Nephron progenitor cell (in vitro differentiated cells): Measurements from ENCODE around the gene LYPLAL1.

Experiments
- DNase-seq: peaks from one replicate; pipeline ENCODE4 v3.0.0; 2021
- H3K27ac Mint-ChIP-seq: 2 replicates; pipeline ENCODE4 v1.8.0; 2021; ENCODE audit warnings: mild to moderate bottlenecking, moderate library complexity, mixed read lengths
- H3K27me3 Mint-ChIP-seq: 2 replicates; pipeline ENCODE4 v1.8.0; 2021; ENCODE audit warnings: mild to moderate bottlenecking, low read depth, mixed read lengths; ENCODE audit not compliant: poor library complexity
- H3K36me3 Mint-ChIP-seq: 2 replicates; pipeline ENCODE4 v1.8.0; 2021; ENCODE audit warnings: low read depth, mixed read lengths
- H3K4me1 Mint-ChIP-seq: 2 replicates; pipeline ENCODE4 v1.8.0; 2021; ENCODE audit warnings: mixed read lengths
- H3K4me3 Mint-ChIP-seq: 2 replicates; pipeline ENCODE4 v1.8.0; 2021; ENCODE audit warnings: mild to moderate bottlenecking, moderate library complexity, mixed read lengths
- H3K9me3 Mint-ChIP-seq: 2 replicates; pipeline ENCODE4 v1.8.0; 2021; ENCODE audit warnings: mild to moderate bottlenecking, moderate library complexity, mixed read lengths
- TF ChIP-seq, protein P1 (sequence below): fragments of 200-600 bp; sonication (generic); IDR thresholded peaks from 2 replicates; pipeline ENCODE4 v1.5.0; 2021; ENCODE audit warnings: antibody characterized with exemption

LYPLAL1 gene

DNA sequence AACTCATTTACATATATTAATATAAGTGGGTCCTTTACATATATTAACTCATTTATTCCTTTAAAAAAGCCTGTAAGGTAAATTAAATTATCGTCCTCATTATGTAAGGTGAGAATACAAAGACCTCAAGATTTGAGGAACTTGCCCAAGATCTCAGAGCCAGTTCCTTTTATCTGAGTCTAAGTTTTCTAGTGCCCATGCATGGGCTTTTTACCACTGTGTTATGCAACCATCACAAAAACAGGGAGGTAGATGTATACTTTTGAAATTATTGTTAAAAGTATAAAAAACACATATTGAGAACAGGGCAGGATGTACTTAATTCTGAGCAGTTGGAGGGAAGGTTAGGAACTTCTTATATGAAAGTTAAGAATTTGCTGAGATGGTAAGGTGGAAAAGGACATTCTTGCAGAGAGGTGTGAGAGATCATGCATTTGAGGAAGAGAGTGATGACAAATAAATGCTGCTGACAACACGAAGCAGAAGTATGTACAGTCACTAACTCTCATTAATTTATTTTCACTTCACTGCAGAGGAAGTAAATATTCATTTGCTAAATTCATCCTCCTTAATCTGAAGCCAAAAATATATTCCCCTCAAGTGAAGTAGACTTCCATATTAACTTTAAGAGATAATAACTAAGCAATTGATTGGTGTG, 28.9 kb upstream of the LYPLAL1 start:
- no peaks in the 10 kb centered on the region for H3K27me3 Mint-ChIP-seq
- no peak for DNase-seq
- H3K36me3 Mint-ChIP-seq: no peaks in the 10 kb centered on the region
- H3K9me3 Mint-ChIP-seq: no peaks in the 10 kb centered on the region
- no peak overlapping the region for H3K27ac Mint-ChIP-seq
- no peak overlapping the region for H3K4me3 Mint-ChIP-seq
- TF ChIP-seq, protein P1, sequence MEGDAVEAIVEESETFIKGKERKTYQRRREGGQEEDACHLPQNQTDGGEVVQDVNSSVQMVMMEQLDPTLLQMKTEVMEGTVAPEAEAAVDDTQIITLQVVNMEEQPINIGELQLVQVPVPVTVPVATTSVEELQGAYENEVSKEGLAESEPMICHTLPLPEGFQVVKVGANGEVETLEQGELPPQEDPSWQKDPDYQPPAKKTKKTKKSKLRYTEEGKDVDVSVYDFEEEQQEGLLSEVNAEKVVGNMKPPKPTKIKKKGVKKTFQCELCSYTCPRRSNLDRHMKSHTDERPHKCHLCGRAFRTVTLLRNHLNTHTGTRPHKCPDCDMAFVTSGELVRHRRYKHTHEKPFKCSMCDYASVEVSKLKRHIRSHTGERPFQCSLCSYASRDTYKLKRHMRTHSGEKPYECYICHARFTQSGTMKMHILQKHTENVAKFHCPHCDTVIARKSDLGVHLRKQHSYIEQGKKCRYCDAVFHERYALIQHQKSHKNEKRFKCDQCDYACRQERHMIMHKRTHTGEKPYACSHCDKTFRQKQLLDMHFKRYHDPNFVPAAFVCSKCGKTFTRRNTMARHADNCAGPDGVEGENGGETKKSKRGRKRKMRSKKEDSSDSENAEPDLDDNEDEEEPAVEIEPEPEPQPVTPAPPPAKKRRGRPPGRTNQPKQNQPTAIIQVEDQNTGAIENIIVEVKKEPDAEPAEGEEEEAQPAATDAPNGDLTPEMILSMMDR: no peak
- H3K4me1 Mint-ChIP-seq: no peaks in the 10 kb centered on the region

DNA sequence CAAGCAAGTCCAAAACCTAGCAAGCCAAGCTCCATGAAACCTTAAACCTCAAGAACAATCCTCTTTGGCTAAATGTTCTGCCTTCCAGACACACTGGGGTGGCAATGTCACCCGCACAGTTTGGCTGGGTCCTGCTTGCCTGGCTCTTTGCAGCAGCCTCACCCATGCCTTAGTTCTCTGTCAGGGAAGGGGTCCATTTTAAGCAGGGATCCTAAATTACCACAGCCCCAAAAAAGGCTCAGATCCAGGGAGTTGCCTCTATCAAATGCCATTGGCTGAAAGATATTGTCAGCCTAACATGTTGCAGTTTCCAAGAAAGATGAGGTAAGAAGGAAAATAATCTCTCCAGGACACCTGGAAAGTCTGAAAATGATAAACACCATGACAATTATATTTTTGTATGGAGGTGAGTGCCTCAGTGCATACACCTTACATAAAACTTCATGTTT, 26.1 kb upstream of the LYPLAL1 start:
- DNase-seq: no peak
- TF ChIP-seq, protein P1: no peak
- no peak overlapping the region for H3K4me3 Mint-ChIP-seq
- no peaks in the 10 kb centered on the region for H3K9me3 Mint-ChIP-seq
- H3K27ac Mint-ChIP-seq: no peak overlapping the region
- H3K4me1 Mint-ChIP-seq: no peaks in the 10 kb centered on the region
- H3K36me3 Mint-ChIP-seq: no peaks in the 10 kb centered on the region
- no peaks in the 10 kb centered on the region for H3K27me3 Mint-ChIP-seq

DNA sequence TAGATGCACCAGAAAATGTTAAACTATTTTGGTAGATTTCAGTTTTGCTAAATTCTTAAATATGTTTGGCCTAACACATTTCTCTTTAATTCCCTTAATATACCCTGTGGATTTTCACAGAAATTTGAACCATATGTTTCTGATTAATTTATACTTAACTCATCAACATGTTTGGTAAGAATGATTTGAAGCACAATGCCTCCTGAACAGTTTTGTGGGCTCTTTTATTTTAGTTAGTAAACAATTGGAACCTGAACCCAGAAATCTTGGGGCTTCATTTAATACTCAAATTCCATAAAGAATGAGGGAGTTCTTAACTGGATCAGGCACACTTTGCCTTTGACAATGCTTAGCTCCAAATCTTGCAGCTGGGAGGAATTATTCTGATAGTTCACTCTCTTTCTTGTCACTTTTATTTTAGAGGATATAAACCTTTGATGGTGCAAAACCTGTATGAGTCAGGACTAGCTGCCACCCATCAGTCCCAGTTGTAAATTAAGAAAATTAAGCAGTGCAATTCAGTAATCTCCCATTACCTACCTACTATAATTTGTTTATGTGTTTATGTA, 24.6 kb upstream of the LYPLAL1 start:
- no peak for DNase-seq
- no peaks in the 10 kb centered on the region for H3K4me1 Mint-ChIP-seq

DNA sequence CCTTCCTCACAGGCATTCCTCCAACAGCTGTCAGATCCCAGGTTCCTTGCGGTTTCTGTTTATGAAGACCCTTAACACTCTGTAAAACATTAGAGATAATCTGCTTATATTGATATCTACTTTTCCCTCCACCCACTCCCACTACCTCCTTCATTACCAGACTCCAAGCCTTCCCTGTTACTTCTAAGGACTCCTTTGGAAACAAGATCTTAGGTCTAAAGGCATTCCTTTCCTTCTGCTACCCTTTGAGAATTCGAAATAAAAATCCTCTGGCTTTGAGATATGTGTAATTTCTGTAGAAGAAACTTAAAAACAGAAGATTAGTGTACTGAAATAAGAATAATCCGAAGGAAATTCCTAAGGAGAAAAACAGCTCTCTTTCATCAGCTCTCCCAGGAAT, 23.7 kb upstream of the LYPLAL1 start:
- Mint-ChIP-seq H3K27me3 (no peaks in the 10 kb centered on the region), H3K9me3 (no peaks in the 10 kb centered on the region), H3K27ac (no peak overlapping the region), H3K4me1 (no peaks in the 10 kb centered on the region), H3K36me3 (no peaks in the 10 kb centered on the region), H3K4me3 (no peak overlapping the region)
- DNase-seq: no peak
- TF ChIP-seq, protein P1: no peak

More for the DNA sequence above, 24.6 kb upstream of the LYPLAL1 start:
- Mint-ChIP-seq H3K36me3 (no peaks in the 10 kb centered on the region), H3K27ac (no peak overlapping the region), H3K4me3 (no peak overlapping the region), H3K9me3 (no peaks in the 10 kb centered on the region), H3K27me3 (no peaks in the 10 kb centered on the region)
- TF ChIP-seq, protein P1: no peak

DNA sequence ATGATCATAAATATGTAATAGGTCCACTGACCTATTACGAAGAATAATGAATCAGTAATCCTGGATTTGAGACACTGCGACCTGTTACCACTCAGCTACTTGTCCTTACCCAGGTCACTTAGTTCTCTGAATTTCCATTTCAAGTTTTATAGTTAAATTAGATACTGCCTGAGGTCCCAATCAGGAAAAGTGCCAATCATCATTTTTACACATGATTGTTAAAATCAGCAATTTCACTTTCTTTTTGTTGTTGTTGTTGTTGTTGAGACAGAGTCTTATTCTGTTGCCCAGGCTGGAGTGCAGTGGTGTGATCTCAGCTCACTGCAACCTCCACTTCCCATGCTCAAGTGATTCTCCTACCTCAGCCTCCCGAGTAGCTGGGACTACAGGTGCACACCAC, 22.8 kb upstream of the LYPLAL1 start:
- Mint-ChIP-seq H3K36me3 (no peaks in the 10 kb centered on the region), H3K9me3 (no peaks in the 10 kb centered on the region), H3K4me3 (no peak overlapping the region), H3K27ac (no peak overlapping the region), H3K4me1 (no peaks in the 10 kb centered on the region), H3K27me3 (no peaks in the 10 kb centered on the region)
- DNase-seq: no peak
- TF ChIP-seq, protein P1: no peak

DNA sequence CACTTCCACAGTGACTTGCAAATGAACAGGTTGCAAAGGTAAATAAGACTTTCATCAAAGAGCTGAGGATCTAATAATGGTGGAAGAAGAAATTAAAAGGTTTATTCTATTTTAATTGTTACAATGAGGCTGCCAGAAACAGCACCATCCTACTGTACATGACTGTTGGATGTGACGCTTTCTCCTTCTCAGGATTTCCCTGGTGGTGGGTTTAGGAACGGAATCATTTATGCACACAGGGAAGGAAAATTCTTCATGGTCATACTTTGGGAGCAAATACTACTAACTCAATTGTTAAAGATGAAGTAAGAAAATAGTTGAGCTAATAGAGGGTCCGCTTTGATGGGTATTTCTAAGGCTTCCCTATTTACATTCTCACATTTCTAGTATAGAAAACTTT, 22.2 kb upstream of the LYPLAL1 start:
- Mint-ChIP-seq H3K4me3 (no peak overlapping the region), H3K4me1 (no peaks in the 10 kb centered on the region)

More for the DNA sequence above, 22.2 kb upstream of the LYPLAL1 start:
- TF ChIP-seq, protein P1: no peak
- Mint-ChIP-seq H3K27me3 (no peaks in the 10 kb centered on the region), H3K27ac (no peak overlapping the region), H3K36me3 (no peaks in the 10 kb centered on the region), H3K9me3 (no peaks in the 10 kb centered on the region)
- no peak for DNase-seq
